BLaER1 (cell line): ENCODE data around the gene ACR.

Experiments
- H3K27ac ChIP-seq: shearing (Covaris generic); formaldehyde crosslinking; 2 replicates; pipeline ENCODE4 v1.8.1; 2022
- H3K27me3 ChIP-seq: shearing (Covaris generic); formaldehyde crosslinking; 2 replicates; pipeline ENCODE4 v1.8.1; 2022
- H3K36me3 ChIP-seq: shearing (Covaris generic); formaldehyde crosslinking; 2 replicates; pipeline ENCODE4 v1.8.1; 2022
- H3K4me1 ChIP-seq: shearing (Covaris generic); formaldehyde crosslinking; 2 replicates; pipeline ENCODE4 v1.8.1; 2022
- H3K4me2 ChIP-seq: shearing (Covaris generic); formaldehyde crosslinking; 2 replicates; pipeline ENCODE4 v1.8.1; 2022
- H3K4me3 ChIP-seq: shearing (Covaris generic); formaldehyde crosslinking; 2 replicates; pipeline ENCODE4 v1.8.1; 2022
- H3K9ac ChIP-seq: shearing (Covaris generic); formaldehyde crosslinking; 2 replicates; pipeline ENCODE4 v1.8.1; 2022
- H3K9me3 ChIP-seq: shearing (Covaris generic); formaldehyde crosslinking; 2 replicates; pipeline ENCODE4 v1.8.1; 2022
- H4K20me1 ChIP-seq: shearing (Covaris generic); formaldehyde crosslinking; 2 replicates; pipeline ENCODE4 v1.8.1; 2022
- Cebpa-rat ChIP-seq: shearing (Covaris generic); IDR thresholded peaks from 2 replicates; pipeline ENCODE4 v1.8.1; 2022

ACR gene

DNA sequence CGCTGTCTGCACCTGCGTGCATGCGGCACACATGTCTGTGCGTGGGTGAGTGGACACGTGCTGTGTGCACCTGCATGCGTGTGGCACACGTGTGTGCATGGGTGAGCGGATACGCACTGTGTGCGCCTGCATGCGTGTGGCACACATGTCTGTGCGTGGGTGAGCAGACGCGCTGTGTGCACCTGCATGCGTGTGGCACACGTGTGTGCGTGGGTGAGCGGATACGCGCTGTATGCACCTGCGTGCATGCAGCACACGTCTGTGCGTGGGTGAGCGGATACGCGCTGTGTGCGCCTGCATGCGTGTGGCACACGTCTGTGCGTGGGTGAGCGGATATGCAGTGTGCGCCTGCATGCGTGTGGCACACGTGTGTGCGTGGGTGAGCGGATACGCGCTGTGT, 27.1 kb upstream of the ACR start:
- no peak overlapping the region for H3K9ac ChIP-seq
- no peaks in the 10 kb centered on the region for H3K9me3 ChIP-seq
- peak overlapping the region; percentile 78 for H3K4me2 ChIP-seq
- peaks cover 12% of the 10 kb centered on the region; the same call in 1 of the 2 replicates for H4K20me1 ChIP-seq
- no peaks in the 10 kb centered on the region for H3K27me3 ChIP-seq
- H3K4me3 ChIP-seq = no peak overlapping the region
- H3K27ac ChIP-seq = no peak overlapping the region
- no peak for TF ChIP-seq Cebpa-rat
- peaks cover 57% of the 10 kb centered on the region for H3K36me3 ChIP-seq
- H3K4me1 ChIP-seq = peaks cover 39% of the 10 kb centered on the region

DNA sequence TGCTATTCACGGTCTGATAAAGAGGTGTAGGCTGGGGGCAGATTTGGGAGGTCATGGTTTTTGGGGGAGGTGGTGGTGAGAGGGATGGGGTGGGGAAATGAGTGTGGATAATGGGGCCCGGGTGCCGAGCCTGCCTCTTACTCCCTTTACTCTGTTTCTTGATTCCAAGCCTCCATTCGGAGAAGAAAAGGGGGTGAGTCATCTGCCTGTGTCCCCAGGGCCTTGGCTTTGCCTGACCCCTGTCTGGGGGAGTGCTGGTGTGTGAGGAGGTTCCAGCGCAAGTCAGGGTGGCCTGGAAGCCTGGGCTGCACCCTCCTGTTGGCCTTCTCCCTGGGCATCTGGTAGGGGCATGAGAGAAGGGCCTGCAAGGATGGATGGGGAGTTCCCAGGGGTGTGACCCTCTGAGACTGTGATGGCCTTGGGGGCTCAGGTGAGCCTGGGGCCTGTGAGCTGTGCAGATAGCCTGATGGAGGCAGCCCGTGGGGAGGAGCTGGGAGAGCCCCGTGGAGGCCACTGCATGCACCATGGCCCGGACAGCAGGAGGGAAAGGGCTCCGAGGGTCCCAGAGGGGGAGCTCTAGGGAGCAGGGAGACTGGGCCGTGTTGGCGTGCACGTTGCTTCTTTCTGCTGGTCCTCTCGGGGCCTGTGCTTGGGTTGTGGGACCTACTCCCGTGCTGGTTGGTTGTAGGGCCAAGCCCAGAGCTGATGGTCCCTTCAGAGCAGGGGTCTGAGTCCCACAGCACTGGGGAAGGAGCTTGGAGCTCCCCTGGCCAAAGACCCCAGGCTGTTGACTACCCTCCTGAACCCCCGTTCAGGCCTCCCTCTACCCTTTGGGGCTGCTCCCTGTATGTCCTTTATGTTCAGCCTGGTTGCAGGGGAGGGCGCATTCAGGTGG, 26.3 kb upstream of the ACR start:
- Histone ChIP-seq H3K4me2 (peak overlapping the region; percentile 78), H3K4me1 (peaks cover 39% of the 10 kb centered on the region), H3K27ac (peak overlapping the region; percentile 81), H4K20me1 (0 out of 2 replicates have a peak, but pooled peaks cover 7% of the 10 kb centered on the region), H3K27me3 (no peaks in the 10 kb centered on the region), H3K36me3 (peaks cover 58% of the 10 kb centered on the region), H3K9ac (peak overlapping the region; percentile 66), H3K9me3 (no peaks in the 10 kb centered on the region), H3K4me3 (no peak overlapping the region)
- no peak for TF ChIP-seq Cebpa-rat

DNA sequence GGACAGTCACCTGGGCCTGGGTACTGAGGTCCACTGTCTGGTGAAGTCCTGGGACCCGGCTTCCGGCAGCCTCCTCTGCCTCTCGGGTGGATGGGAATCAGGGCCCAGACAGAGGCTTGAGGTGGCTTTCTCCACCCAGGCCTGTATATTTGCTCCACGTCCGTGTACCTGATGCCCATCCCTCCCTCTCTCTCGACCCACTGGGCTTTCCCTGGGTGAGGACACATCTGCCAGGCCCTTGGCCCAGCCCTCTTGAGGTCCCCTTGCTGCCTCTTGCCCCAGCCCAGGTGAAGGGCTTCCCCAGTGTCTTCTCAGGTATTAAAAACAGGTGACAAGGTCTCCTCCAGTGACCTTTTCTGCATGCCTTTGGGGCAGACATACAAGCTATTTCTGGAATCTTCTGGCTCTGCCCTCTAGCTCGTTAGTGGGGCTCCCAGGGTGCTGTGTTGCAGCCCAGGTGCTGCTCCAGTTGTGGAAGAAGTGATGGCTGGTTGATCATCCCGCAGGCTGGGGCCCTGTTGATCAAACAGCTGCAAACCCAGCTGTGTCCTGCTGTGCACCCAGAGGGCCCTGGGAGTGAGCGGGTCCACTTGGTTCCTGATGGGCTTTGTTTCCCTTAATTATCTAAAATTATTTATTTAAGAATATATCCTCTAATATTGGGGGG, 25.5 kb upstream of the ACR start:
- H4K20me1 ChIP-seq = 0 out of 2 replicates have a peak, but pooled peaks cover 7% of the 10 kb centered on the region
- H3K9ac ChIP-seq = peak overlapping the region; percentile 66

DNA sequence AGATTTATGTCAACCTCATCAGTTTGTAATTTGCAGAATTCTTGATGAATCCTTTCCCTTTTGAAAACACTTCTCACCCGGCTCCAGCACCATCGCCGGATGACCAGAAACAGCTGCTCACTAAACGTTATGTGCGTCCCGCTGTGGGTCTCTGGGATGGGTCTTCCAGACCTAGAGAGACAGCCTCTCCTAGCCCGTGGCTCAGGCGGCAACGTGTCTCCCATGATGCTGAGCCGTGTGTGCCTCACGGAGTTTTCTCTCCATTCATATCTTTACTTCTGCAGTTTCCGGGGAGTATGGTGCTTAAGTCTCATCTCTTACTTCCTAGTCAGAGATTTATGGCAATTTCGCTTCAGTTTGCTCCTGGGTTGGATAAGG, 25.0 kb upstream of the ACR start:
- Histone ChIP-seq H3K36me3 (peaks cover 59% of the 10 kb centered on the region), H3K4me1 (peaks cover 39% of the 10 kb centered on the region), H3K4me2 (peak overlapping the region; percentile 78), H3K9ac (peak overlapping the region; percentile 66; the same call in 1 of the 2 replicates), H4K20me1 (0 out of 2 replicates have a peak, but pooled peaks cover 7% of the 10 kb centered on the region), H3K4me3 (no peak overlapping the region), H3K9me3 (no peaks in the 10 kb centered on the region), H3K27me3 (no peaks in the 10 kb centered on the region), H3K27ac (peak overlapping the region; percentile 81)
- TF ChIP-seq Cebpa-rat = no peak

More for the DNA sequence above, 25.5 kb upstream of the ACR start:
- H3K27ac ChIP-seq = peak overlapping the region; percentile 81
- H3K4me2 ChIP-seq = peak overlapping the region; percentile 78
- H3K4me3 ChIP-seq = no peak overlapping the region
- TF ChIP-seq Cebpa-rat = no peak
- H3K4me1 ChIP-seq = peaks cover 39% of the 10 kb centered on the region
- peaks cover 56% of the 10 kb centered on the region for H3K36me3 ChIP-seq
- H3K27me3 ChIP-seq = no peaks in the 10 kb centered on the region
- H3K9me3 ChIP-seq = no peaks in the 10 kb centered on the region

DNA sequence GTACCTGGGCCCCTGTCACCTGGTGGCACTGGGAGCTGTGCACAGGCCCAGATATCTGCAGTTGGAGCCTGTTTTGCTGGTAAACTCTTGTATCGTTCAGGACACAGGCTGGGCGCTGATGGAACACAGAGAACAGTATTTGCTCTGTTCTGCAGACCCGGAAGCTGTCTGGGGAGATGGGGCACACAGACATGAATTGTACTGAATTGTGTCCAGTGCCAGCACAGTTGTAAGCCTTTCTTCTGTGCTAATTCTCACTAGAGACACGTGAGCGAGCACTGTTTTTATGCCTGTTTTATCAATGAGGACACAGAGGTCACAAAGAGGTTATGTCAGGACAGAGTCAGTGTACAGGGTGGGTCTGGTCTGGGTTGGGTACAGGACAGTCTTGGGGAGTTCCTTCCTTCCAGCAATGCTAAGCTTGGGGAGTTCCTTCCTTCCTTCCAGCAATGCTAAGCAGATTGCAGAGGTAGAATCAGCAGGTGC, 24.4 kb upstream of the ACR start:
- Histone ChIP-seq H3K4me2 (peak overlapping the region; percentile 78), H3K27me3 (no peaks in the 10 kb centered on the region)

DNA sequence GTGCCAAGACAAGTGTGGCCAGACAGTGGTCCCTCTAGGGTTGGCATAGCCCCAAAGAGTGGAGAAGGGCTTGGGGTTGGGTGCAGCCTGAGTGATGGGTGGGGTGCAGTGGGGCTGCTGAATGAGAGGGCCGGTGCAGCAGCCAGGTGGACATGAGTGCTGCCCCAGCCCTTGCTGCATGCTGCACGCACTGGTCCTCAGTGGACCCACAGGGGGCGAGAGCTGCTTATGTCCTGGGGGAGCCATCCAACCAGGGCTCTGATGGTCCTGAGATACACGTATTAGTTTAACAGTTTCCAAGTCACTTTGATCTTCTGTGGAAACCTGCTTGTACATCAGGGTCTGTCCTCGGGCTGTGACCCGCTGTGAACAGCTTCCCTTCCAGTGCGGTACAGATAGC, 23.9 kb upstream of the ACR start:
- peaks cover 39% of the 10 kb centered on the region for H3K4me1 ChIP-seq
- H3K27ac ChIP-seq = peak overlapping the region; percentile 81
- H3K27me3 ChIP-seq = no peaks in the 10 kb centered on the region
- H3K4me2 ChIP-seq = peak overlapping the region; percentile 78
- no peak overlapping the region for H3K9ac ChIP-seq
- H3K4me3 ChIP-seq = no peak overlapping the region
- no peak for TF ChIP-seq Cebpa-rat
- peaks cover 7% of the 10 kb centered on the region; the same call in 1 of the 2 replicates for H4K20me1 ChIP-seq
- no peaks in the 10 kb centered on the region for H3K9me3 ChIP-seq
- H3K36me3 ChIP-seq = peaks cover 55% of the 10 kb centered on the region

More for the DNA sequence above, 24.4 kb upstream of the ACR start:
- no peaks in the 10 kb centered on the region for H3K9me3 ChIP-seq
- no peak for TF ChIP-seq Cebpa-rat
- peaks cover 56% of the 10 kb centered on the region for H3K36me3 ChIP-seq
- no peak overlapping the region for H3K4me3 ChIP-seq
- H4K20me1 ChIP-seq = peaks cover 7% of the 10 kb centered on the region; the same call in 1 of the 2 replicates
- H3K4me1 ChIP-seq = peaks cover 39% of the 10 kb centered on the region
- peak overlapping the region; percentile 81 for H3K27ac ChIP-seq
- H3K9ac ChIP-seq = peak overlapping the region; percentile 56

DNA sequence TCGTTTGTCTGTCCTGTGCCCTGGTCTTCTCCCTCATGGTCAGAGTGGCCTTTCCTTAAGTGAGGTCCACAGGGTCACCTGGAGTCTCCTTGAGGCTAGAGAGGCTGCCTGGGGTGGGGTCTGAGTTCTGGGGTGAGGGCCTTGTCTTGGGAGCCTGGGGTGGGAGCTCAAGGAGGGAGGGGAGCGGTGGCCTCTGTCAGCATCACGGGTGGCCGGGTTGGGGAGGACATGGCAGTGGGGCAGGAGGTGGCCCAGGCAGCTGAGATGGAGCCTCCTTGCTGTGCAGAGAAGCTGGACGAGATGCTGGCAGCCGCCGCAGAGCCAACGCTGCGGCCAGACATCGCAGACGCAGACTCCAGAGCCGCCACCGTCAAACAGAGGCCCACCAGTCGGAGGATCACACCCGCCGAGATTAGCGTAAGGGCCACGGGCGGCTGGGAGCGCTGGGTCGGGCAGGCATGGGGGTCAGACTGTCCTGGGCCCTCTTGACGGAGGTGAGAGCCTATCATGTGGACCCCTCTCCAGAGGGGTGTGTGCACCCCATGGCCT, 23.3 kb upstream of the ACR start:
- H3K9ac ChIP-seq = no peak overlapping the region
- H3K4me2 ChIP-seq = no peak overlapping the region; the same call in 1 of the 2 replicates
- H3K36me3 ChIP-seq = peaks cover 55% of the 10 kb centered on the region

DNA sequence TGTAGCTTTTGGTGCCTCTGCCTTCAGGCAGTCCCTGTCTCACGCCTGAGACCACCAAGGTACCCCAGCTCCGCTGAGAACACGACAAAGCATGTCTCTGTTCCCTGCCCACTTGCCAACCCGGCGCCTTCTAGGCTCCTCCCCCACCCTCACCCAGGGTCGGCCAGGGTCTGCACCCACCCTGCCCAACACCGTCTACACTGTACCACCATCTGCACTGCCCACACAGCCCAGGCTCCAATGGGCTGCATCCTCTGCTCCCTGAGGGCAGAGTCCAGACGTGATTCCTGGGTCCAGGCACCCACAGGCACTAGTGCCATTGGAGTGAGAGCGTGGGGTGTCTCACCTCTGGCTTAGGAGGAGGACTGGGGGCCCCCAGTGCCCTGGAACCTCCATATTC, 22.8 kb upstream of the ACR start:
- peaks cover 39% of the 10 kb centered on the region for H3K4me1 ChIP-seq
- H3K9ac ChIP-seq = no peak overlapping the region
- no peaks in the 10 kb centered on the region for H3K27me3 ChIP-seq
- H3K4me2 ChIP-seq = no peak overlapping the region
- no peak overlapping the region; the same call in 1 of the 2 replicates for H3K27ac ChIP-seq
- TF ChIP-seq Cebpa-rat = no peak
- H3K4me3 ChIP-seq = no peak overlapping the region
- H3K9me3 ChIP-seq = no peaks in the 10 kb centered on the region
- peaks cover 52% of the 10 kb centered on the region for H3K36me3 ChIP-seq
- H4K20me1 ChIP-seq = peaks cover 7% of the 10 kb centered on the region; the same call in 1 of the 2 replicates

More for the DNA sequence above, 23.3 kb upstream of the ACR start:
- Histone ChIP-seq H3K4me1 (peaks cover 39% of the 10 kb centered on the region), H3K4me3 (no peak overlapping the region), H3K9me3 (no peaks in the 10 kb centered on the region), H3K27me3 (no peaks in the 10 kb centered on the region), H3K27ac (peak overlapping the region; percentile 81), H4K20me1 (peaks cover 7% of the 10 kb centered on the region; the same call in 1 of the 2 replicates)
- no peak for TF ChIP-seq Cebpa-rat

DNA sequence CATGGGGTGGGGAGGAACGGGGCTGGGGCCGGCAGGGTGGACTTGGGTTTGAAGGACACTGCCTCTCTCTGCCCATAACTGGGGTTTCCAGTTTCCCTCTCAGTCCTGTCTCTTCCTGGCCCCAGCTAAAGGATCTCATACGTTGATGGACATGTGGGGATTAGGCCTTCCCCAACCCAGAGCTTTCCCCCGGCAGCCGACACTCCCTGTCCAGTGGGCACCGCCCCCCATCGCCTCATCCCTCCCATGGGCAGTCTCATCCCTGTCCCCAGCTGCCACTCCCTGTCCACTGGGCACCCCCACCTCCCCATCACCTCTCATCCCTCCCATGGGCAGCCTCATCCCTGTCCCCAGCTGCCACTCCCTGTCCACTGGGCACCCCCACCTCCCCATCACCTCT, 22.2 kb upstream of the ACR start:
- no peak for TF ChIP-seq Cebpa-rat
- peaks cover 52% of the 10 kb centered on the region for H3K36me3 ChIP-seq
- H3K4me1 ChIP-seq = peaks cover 37% of the 10 kb centered on the region
- H3K9ac ChIP-seq = no peak overlapping the region
- no peak overlapping the region for H3K4me3 ChIP-seq
- no peak overlapping the region for H3K27ac ChIP-seq
- H3K4me2 ChIP-seq = no peak overlapping the region
- no peaks in the 10 kb centered on the region for H3K27me3 ChIP-seq
- no peaks in the 10 kb centered on the region for H3K9me3 ChIP-seq
- peaks cover 7% of the 10 kb centered on the region; the same call in 1 of the 2 replicates for H4K20me1 ChIP-seq
